Activated CD8-positive, alpha-beta T cell treated with anti-CD3 and anti-CD28 coated beads for 36 hours (primary cell): Measurements from ENCODE around the gene DHX8. TPM values are rescaled to one million over a fixed set of nuclear protein-coding genes. Genes with fewer than 3 reads are reported as not detected.
A peak's percentile ranks its signal among the peaks of the same experiment; 100 is the strongest.

Experiments used
- ATAC-seq: fragments of 200-7000 bp; cut with Tn5 transposase; one replicate; pipeline ENCODE4 v1.10.0; 2021; ENCODE audit warnings: mild to moderate bottlenecking, moderate library complexity
- CTCF ChIA-PET: fragments of 350-600 bp; sonication (Branson Sonifier 250); formaldehyde crosslinking; loops from one replicate; lab custom pipeline; 2021; ENCODE audit warnings: antibody characterized with exemption; lab: Charles Lee
- POLR2A ChIA-PET: fragments of 350-600 bp; sonication (Branson Sonifier 250); formaldehyde crosslinking; loops from one replicate; lab custom pipeline; 2021; ENCODE audit warnings: antibody characterized with exemption; lab: Charles Lee
- DNase-seq: peaks from one replicate; pipeline ENCODE4 v3.0.0-alpha.2; 2020
- H3K27ac Mint-ChIP-seq: one replicate; pipeline ENCODE4 v1.8.0; 2021; ENCODE audit warnings: mild to moderate bottlenecking, mixed read lengths
- H3K27me3 Mint-ChIP-seq: one replicate; pipeline ENCODE4 v1.8.0; 2021; ENCODE audit warnings: mixed read lengths
- H3K36me3 Mint-ChIP-seq: one replicate; pipeline ENCODE4 v1.8.0; 2021; ENCODE audit warnings: low read depth, mixed read lengths
- H3K4me1 Mint-ChIP-seq: one replicate; pipeline ENCODE4 v1.8.0; 2021; ENCODE audit warnings: low read depth, mixed read lengths
- H3K4me3 Mint-ChIP-seq: one replicate; pipeline ENCODE4 v1.8.0; 2021; ENCODE audit warnings: mild to moderate bottlenecking, moderate library complexity, mixed read lengths
- H3K9me3 Mint-ChIP-seq: one replicate; pipeline ENCODE4 v1.8.0; 2021; ENCODE audit warnings: mixed read lengths
- intact Hi-C: fragments of 100-400 bp; cut with micrococcal nuclease; formaldehyde crosslinking; loops from one replicate; pipeline ENCODE4 v1.10.0; 2022
- total RNA-seq, 2 experiments: library from RNA; stranded (reverse); gene quantifications; one replicate each; pipeline ENCODE4 v1.2.3, GENCODE V29; 2021
- TF ChIP-seq, protein P1 (sequence below): fragments of 200-600 bp; IDR thresholded peaks from one replicate; pipeline ENCODE4 v1.8.0; 2022; ENCODE audit warnings: antibody characterized with exemption, mild to moderate bottlenecking

The DHX8 gene
- total RNA-seq, 2 experiments from 2014 or later: 43.0 to 45.1 TPM

DNA sequence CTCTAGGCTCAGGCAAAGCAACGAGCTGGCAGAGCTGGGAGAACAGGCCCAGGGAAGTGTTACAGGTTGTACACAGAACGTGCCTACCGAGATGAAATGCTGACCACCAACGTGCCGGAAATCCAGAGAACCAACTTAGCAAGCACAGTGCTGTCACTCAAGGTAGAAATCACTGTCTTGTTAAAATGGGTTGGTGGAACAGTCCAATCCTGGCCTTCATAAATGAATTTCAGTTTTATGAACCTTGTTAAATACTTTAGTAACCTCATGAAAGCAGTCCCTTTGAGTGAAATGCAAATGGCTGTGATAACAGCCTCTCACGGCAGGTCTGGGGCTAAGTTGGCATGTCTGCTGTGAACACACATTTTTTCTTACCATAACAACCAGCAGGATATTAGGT lies 33.4 kb downstream of the DHX8 start:
- ATAC-seq: no peak
- DNase-seq: no peak
- ChIA-PET POLR2A (interaction anchor here (1.0 to 1.4 kb wide), 2 partner anchors 29 to 33 kb away, joined by 3 to 4 read pairs; partner anchors contain the start of genes DHX8 and ETV4), CTCF (interaction anchor here (1.3 kb wide), 1 partner anchor 60 kb away, joined by 5 read pairs; no protein-coding TSS in a partner anchor)
- peaks cover 57% of the 10 kb centered on the region for H3K36me3 Mint-ChIP-seq
- H3K27me3 Mint-ChIP-seq: no peaks in the 10 kb centered on the region
- no peaks in the 10 kb centered on the region for H3K9me3 Mint-ChIP-seq
- peaks cover 10% of the 10 kb centered on the region for H3K4me1 Mint-ChIP-seq
- H3K27ac Mint-ChIP-seq: peak overlapping the region; percentile 60
- TF ChIP-seq, protein P1, sequence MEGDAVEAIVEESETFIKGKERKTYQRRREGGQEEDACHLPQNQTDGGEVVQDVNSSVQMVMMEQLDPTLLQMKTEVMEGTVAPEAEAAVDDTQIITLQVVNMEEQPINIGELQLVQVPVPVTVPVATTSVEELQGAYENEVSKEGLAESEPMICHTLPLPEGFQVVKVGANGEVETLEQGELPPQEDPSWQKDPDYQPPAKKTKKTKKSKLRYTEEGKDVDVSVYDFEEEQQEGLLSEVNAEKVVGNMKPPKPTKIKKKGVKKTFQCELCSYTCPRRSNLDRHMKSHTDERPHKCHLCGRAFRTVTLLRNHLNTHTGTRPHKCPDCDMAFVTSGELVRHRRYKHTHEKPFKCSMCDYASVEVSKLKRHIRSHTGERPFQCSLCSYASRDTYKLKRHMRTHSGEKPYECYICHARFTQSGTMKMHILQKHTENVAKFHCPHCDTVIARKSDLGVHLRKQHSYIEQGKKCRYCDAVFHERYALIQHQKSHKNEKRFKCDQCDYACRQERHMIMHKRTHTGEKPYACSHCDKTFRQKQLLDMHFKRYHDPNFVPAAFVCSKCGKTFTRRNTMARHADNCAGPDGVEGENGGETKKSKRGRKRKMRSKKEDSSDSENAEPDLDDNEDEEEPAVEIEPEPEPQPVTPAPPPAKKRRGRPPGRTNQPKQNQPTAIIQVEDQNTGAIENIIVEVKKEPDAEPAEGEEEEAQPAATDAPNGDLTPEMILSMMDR: no peak
- H3K4me3 Mint-ChIP-seq: no peak overlapping the region
- intact Hi-C loops: no loop called here

DNA sequence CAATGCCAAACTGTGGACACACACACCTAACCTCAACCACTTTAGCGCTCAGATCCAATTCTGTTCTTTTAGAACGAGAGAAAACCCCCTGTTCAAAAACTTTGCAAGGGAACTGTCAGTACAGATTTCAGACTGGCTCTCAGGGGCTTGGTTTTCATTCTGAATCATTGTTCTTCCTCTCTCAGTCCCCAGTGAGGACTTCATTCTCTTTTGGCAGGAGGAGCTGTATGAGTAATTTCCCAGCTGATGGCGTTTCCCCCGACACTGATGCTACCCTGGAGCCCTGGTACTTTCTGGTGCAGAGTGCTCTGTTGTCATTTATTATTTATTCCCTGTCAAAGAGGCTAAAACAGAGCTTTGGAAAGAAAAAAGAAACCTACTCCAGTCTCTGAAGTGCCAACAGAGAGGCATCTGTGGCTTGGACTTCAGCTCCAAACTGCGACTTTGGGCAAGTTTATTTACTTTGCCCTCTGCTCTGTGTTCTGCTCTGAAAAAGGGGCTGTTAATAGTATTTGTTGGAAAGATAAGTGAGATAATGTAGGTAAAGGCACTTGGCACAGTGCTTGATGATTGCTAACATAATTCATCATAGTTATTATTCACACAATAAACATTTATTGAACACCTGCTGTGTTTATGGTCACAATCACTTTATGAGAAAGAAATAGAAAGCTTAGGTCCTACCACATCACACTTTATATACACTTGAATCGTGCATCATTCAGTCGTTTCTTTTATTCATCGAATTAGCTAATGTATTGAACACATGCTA lies 34.0 kb downstream of the DHX8 start:
- H3K27me3 Mint-ChIP-seq: no peaks in the 10 kb centered on the region

DNA sequence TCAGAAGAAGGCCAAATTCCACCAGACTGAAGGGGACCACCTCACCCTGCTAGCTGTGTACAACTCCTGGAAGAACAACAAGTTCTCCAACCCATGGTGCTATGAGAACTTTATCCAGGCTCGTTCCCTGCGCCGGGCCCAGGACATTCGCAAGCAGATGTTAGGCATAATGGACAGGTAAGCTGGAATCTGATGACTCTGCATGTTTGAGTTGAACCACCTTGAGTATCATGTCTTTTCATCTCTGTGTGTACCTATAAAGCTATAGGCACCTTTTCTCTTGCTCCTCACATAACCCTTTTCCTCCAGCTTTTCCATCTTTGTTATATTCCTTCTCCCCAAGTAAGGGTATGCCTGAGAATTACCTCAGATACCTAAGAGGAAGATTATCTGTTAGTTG lies 37.6 kb downstream of the DHX8 start:
- Mint-ChIP-seq H3K27me3 (no peaks in the 10 kb centered on the region), H3K9me3 (no peaks in the 10 kb centered on the region), H3K4me1 (peaks cover 10% of the 10 kb centered on the region), H3K4me3 (no peak overlapping the region), H3K27ac (no peak overlapping the region), H3K36me3 (peaks cover 50% of the 10 kb centered on the region)
- TF ChIP-seq, protein P1: no peak
- intact Hi-C loops: loop anchor here (10.0 kb wide), 1 partner anchor 63 kb away; no protein-coding TSS in a partner anchor
- POLR2A ChIA-PET: no interaction called here
- no peak for DNase-seq
- CTCF ChIA-PET: interaction anchor here (0.8 to 2.0 kb wide), 4 partner anchors 18 to 245 kb away, joined by 3 to 6 read pairs (median 4); partner anchors contain the start of gene DHX8
- ATAC-seq: no peak

More for the DNA sequence above, 34.0 kb downstream of the DHX8 start:
- Mint-ChIP-seq H3K36me3 (peaks cover 51% of the 10 kb centered on the region), H3K4me1 (peaks cover 10% of the 10 kb centered on the region), H3K27ac (peak overlapping the region; percentile 60), H3K9me3 (no peaks in the 10 kb centered on the region), H3K4me3 (no peak overlapping the region)
- intact Hi-C loops: no loop called here
- ChIA-PET CTCF (interaction anchor here (0.5 to 1.3 kb wide), 3 partner anchors 59 to 271 kb away, joined by 3 to 5 read pairs (median 5); no protein-coding TSS in a partner anchor), POLR2A (interaction anchor here (1.0 to 1.4 kb wide), 2 partner anchors 29 to 34 kb away, joined by 3 to 4 read pairs; partner anchors contain the start of genes DHX8 and ETV4)
- TF ChIP-seq, protein P1: no peak
- DNase-seq (peak; percentile 14), ATAC-seq (peak; percentile 71)

DNA sequence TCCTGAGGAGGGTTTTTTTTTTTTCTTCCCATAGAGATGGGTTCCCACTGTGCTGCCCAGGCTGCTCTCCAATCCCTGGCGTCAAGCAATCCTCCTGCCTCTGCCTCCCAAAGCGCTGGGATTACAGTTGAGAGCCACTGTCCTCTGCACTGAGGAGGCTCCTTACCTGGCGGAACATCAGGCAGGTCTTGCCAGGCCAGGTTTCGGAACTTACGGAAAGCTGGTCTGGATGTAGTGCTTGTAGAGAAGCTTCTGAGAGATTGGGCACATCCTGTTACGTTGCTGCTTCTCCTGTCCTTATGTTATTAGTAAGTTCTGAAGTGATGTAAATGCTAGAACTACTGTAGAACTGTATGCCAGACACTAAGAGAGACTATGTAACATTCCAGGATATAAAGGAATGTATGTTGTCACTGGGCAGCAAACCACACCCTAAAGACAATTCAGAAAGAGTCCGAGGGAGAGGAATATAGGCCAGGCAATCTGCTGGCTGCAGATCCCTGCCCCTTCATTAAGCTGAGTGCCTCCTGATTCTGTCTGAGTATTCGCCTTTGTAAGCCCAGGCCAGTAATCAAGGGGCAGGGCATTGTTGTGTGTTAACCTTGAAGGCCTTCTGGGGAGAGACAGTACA lies 41.3 kb downstream of the DHX8 start:
- intact Hi-C loops: loop anchor here (10.0 kb wide), 1 partner anchor 60 kb away; no protein-coding TSS in a partner anchor
- Mint-ChIP-seq H3K27me3 (no peaks in the 10 kb centered on the region), H3K27ac (no peak overlapping the region), H3K9me3 (no peaks in the 10 kb centered on the region), H3K36me3 (peaks cover 23% of the 10 kb centered on the region), H3K4me1 (no peaks in the 10 kb centered on the region), H3K4me3 (no peak overlapping the region)
- POLR2A ChIA-PET: no interaction called here
- TF ChIP-seq, protein P1: no peak
- no peak for DNase-seq
- CTCF ChIA-PET: interaction anchor here (1.0 kb wide), 1 partner anchor 41 kb away, joined by 4 read pairs; the partner anchor contains the start of gene DHX8
- ATAC-seq: no peak
